Measurements from ENCODE around the gene KRT3. TPM values are rescaled to one million over a fixed set of nuclear protein-coding genes. Genes with fewer than 3 reads are reported as not detected.

The KRT3 gene
- total and polyA plus RNA-seq, 4 donors: not detected

DNA sequence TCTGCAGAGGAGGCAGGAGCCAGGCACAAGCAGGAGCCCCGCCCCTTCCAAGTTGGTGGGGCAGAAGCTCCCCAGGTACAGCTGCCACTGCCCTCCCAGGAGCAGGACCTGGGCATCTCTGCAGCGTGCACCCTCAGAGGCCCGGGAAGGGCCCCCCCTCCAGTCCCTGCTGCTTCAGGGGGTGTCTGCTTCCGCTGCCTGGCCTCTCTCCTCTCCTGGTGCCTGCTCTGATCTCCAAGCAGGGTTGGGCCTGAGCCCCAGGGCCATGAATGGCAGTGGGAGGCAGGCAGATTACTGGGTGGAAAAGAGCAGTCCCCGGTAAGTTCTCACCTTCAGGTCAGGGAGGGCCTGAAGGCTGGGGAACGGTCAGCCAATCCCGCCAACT lies 53.7 kb downstream of the KRT3 start (continued):
- TF ChIP-seq, protein P1, sequence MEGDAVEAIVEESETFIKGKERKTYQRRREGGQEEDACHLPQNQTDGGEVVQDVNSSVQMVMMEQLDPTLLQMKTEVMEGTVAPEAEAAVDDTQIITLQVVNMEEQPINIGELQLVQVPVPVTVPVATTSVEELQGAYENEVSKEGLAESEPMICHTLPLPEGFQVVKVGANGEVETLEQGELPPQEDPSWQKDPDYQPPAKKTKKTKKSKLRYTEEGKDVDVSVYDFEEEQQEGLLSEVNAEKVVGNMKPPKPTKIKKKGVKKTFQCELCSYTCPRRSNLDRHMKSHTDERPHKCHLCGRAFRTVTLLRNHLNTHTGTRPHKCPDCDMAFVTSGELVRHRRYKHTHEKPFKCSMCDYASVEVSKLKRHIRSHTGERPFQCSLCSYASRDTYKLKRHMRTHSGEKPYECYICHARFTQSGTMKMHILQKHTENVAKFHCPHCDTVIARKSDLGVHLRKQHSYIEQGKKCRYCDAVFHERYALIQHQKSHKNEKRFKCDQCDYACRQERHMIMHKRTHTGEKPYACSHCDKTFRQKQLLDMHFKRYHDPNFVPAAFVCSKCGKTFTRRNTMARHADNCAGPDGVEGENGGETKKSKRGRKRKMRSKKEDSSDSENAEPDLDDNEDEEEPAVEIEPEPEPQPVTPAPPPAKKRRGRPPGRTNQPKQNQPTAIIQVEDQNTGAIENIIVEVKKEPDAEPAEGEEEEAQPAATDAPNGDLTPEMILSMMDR (IDR thresholded peaks at IDR 0.05; ENCODE audit: low read depth, low read length, missing input control): no peak
- TF ChIP-seq HNF4G (IDR thresholded peaks at IDR 0.05): no peak
- TF ChIP-seq JUND (IDR thresholded peaks at IDR 0.05): no peak
- no peak for TF ChIP-seq TAF1 (conservative IDR thresholded peaks at IDR 0.05)
- TF ChIP-seq, protein P2, sequence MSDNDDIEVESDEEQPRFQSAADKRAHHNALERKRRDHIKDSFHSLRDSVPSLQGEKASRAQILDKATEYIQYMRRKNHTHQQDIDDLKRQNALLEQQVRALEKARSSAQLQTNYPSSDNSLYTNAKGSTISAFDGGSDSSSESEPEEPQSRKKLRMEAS (IDR thresholded peaks at IDR 0.05): no peak
- TF ChIP-seq FOXA1 (IDR thresholded peaks at IDR 0.05): no peak

DNA sequence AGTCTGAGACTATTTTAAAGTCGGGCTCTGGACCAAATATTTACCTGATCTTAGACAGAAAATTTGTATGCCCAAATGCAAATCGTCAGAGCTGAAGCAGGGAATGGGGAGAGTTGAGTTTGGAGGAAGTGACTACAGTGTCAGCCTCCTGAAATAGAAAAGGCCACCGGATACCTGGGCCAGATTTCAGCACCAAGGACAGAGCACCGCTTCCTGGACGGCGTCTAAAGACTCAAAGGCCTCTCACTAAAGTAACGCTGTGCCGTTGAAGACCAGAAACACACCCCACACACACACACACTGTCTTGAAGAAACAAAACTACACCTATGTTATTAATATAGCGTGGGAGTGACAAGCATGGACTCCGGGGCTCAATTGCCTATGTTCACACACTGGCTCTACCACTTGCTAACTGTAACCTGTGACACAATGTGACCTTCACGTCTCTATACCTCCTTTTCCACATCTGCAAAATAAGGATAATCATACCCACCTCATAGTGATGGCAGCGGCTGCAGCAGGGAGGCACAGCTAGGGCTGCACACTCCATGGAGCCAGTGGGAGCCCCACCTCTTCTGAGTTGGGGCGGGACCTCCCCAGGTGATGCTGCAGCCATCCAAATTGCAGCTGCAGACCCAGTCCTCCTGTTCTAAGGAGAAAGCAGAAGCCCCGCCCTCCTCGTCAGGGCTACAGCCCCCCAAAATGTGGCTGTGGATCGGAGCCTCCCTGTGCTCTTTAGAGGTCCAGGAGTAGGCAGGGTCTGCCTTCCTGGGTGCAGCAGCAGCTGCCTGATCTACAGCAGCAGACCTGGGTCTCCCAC lies 54.3 kb downstream of the KRT3 start:
- Histone ChIP-seq H3K4me1 (ENCODE audit: control insufficient read depth in 4 of 4, insufficient read depth in 4 of 4, low read length in 3 of 4) (no peaks in the 10 kb centered on the region), H3K9ac (ENCODE audit: low read depth in 1 of 2, low read length in 2 of 2) (no peak overlapping the region), H3K36me3 (ENCODE audit: control insufficient read depth in 4 of 4, insufficient read depth in 3 of 4, low read depth in 1 of 4, low read length in 3 of 4) (no peaks in the 10 kb centered on the region), H3K4me3 (ENCODE audit: low read depth in 1 of 3, low read length in 3 of 3) (no peak overlapping the region), H3K27ac (ENCODE audit: low read depth in 1 of 2, low read length in 2 of 2) (no peak overlapping the region), H3K9me3 (ENCODE audit: control insufficient read depth in 4 of 4, low read length in 3 of 4) (no peaks in the 10 kb centered on the region), H3K27me3 (ENCODE audit: control insufficient read depth in 4 of 4, insufficient read depth in 4 of 4, low read length in 3 of 4) (no peaks in the 10 kb centered on the region)
- TF ChIP-seq, protein P2 (IDR thresholded peaks at IDR 0.05): no peak
- TF ChIP-seq, protein P3, sequence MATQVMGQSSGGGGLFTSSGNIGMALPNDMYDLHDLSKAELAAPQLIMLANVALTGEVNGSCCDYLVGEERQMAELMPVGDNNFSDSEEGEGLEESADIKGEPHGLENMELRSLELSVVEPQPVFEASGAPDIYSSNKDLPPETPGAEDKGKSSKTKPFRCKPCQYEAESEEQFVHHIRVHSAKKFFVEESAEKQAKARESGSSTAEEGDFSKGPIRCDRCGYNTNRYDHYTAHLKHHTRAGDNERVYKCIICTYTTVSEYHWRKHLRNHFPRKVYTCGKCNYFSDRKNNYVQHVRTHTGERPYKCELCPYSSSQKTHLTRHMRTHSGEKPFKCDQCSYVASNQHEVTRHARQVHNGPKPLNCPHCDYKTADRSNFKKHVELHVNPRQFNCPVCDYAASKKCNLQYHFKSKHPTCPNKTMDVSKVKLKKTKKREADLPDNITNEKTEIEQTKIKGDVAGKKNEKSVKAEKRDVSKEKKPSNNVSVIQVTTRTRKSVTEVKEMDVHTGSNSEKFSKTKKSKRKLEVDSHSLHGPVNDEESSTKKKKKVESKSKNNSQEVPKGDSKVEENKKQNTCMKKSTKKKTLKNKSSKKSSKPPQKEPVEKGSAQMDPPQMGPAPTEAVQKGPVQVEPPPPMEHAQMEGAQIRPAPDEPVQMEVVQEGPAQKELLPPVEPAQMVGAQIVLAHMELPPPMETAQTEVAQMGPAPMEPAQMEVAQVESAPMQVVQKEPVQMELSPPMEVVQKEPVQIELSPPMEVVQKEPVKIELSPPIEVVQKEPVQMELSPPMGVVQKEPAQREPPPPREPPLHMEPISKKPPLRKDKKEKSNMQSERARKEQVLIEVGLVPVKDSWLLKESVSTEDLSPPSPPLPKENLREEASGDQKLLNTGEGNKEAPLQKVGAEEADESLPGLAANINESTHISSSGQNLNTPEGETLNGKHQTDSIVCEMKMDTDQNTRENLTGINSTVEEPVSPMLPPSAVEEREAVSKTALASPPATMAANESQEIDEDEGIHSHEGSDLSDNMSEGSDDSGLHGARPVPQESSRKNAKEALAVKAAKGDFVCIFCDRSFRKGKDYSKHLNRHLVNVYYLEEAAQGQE (IDR thresholded peaks at IDR 0.05): peak; percentile 99
- WGBS: 15% methylated on average over 16 of the region's 16 CpGs
- peak; percentile 73 for DNase-seq (ENCODE audit: low spot score)

DNA sequence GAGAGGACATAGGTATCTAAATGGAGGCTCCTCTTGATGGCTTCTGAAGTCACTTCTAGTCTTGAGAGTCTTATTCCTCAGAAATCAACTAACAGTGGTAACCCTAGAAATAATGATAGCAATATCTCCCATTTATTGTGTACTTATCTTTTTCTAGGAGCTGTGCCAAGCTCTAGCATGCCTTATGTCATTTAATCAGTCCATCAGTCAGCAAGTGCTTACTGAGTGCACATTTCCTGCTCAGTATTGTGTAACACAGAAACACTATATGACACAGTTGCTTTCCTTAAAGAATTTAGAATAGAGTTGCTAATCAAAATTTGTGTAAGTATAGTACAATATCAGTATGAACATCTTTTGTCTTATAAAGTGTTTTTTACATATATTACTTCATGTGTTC lies 55.3 kb downstream of the KRT3 start:
- Histone ChIP-seq H3K36me3 (ENCODE audit: control insufficient read depth in 4 of 4, insufficient read depth in 3 of 4, low read depth in 1 of 4, low read length in 3 of 4) (no peaks in the 10 kb centered on the region), H3K9me3 (ENCODE audit: control insufficient read depth in 4 of 4, low read length in 3 of 4) (no peaks in the 10 kb centered on the region), H3K4me1 (ENCODE audit: control insufficient read depth in 4 of 4, insufficient read depth in 4 of 4, low read length in 3 of 4) (no peaks in the 10 kb centered on the region), H3K27me3 (ENCODE audit: control insufficient read depth in 4 of 4, insufficient read depth in 4 of 4, low read length in 3 of 4) (peaks cover 0 to 3% (median 0%) of the 10 kb centered on the region in 4 donors), H3K4me3 (ENCODE audit: low read depth in 1 of 3, low read length in 3 of 3) (no peak overlapping the region), H3K9ac (ENCODE audit: low read depth in 1 of 2, low read length in 2 of 2) (no peak overlapping the region), H3K27ac (ENCODE audit: low read depth in 1 of 2, low read length in 2 of 2) (no peak overlapping the region)
- no peak for DNase-seq (ENCODE audit: low spot score)
- TF ChIP-seq, protein P3 (IDR thresholded peaks at IDR 0.05): no peak
- TF ChIP-seq, protein P1 (IDR thresholded peaks at IDR 0.05; ENCODE audit: low read depth, low read length, missing input control): no peak
- TF ChIP-seq, protein P4, sequence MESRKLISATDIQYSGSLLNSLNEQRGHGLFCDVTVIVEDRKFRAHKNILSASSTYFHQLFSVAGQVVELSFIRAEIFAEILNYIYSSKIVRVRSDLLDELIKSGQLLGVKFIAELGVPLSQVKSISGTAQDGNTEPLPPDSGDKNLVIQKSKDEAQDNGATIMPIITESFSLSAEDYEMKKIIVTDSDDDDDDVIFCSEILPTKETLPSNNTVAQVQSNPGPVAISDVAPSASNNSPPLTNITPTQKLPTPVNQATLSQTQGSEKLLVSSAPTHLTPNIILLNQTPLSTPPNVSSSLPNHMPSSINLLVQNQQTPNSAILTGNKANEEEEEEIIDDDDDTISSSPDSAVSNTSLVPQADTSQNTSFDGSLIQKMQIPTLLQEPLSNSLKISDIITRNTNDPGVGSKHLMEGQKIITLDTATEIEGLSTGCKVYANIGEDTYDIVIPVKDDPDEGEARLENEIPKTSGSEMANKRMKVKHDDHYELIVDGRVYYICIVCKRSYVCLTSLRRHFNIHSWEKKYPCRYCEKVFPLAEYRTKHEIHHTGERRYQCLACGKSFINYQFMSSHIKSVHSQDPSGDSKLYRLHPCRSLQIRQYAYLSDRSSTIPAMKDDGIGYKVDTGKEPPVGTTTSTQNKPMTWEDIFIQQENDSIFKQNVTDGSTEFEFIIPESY (IDR thresholded peaks at IDR 0.05): no peak
- no peak for TF ChIP-seq JUND (IDR thresholded peaks at IDR 0.05)
- no peak for TF ChIP-seq TAF1 (conservative IDR thresholded peaks at IDR 0.05)
- TF ChIP-seq YY1 (IDR thresholded peaks at IDR 0.05): no peak
- no peak for TF ChIP-seq FOXA2 (IDR thresholded peaks at IDR 0.05)
- TF ChIP-seq GABPA (IDR thresholded peaks at IDR 0.05 in 1 of 2, conservative IDR thresholded peaks at IDR 0.05 in 1 of 2): no peak
- TF ChIP-seq, protein P5, sequence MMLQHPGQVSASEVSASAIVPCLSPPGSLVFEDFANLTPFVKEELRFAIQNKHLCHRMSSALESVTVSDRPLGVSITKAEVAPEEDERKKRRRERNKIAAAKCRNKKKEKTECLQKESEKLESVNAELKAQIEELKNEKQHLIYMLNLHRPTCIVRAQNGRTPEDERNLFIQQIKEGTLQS (IDR thresholded peaks at IDR 0.05): no peak
- TF ChIP-seq HNF4G (IDR thresholded peaks at IDR 0.05): no peak
- TF ChIP-seq, protein P2 (IDR thresholded peaks at IDR 0.05): no peak

Measured in liver (tissue), 9 donors.